ENCODE measurements around the gene MDM2. TPM values are rescaled to one million over a fixed set of nuclear protein-coding genes. Genes with fewer than 3 reads are reported as not detected.

Gene MDM2
- total RNA-seq, 1 experiment from 2014 or later: 118 TPM

- no peaks in the 10 kb centered on the region for H3K4me1 Mint-ChIP-seq (ENCODE audit: low read depth, unreplicated experiment)
- Histone ChIP-seq H3K36me3 (ENCODE audit: control insufficient read depth, insufficient read depth, low read length) (no peaks in the 10 kb centered on the region), H3K9me3 (no peaks in the 10 kb centered on the region), H3K4me3 (ENCODE audit: low read depth, low read length) (no peak overlapping the region), H3K4me1 (no peaks in the 10 kb centered on the region), H3K27me3 (replicated peaks; ENCODE audit: control insufficient read depth, insufficient read depth, low read length) (no peaks in the 10 kb centered on the region)
- H3K9me3 Mint-ChIP-seq (ENCODE audit: unreplicated experiment): no peaks in the 10 kb centered on the region
- no peak overlapping the region for H3K27ac Mint-ChIP-seq (ENCODE audit: unreplicated experiment)
- peaks cover 4% of the 10 kb centered on the region for H3K36me3 Mint-ChIP-seq (ENCODE audit: insufficient read depth, unreplicated experiment)
- no peak overlapping the region for H3K4me3 Mint-ChIP-seq (ENCODE audit: unreplicated experiment)
- DNase-seq: no peak
- CTCF ChIA-PET: no interaction called here
- POLR2A ChIA-PET: no interaction called here
- intact Hi-C loops (cut with micrococcal nuclease; ENCODE audit: unreplicated experiment): no loop called here
- TF ChIP-seq CTCF (IDR thresholded peaks at IDR 0.05; ENCODE audit: insufficient read depth in 1 of 2, low read depth in 1 of 2, low read length in 1 of 2, severe bottlenecking in 1 of 2, unreplicated experiment in 1 of 2): no peak
- no TSS peak for BruUV-seq (replicated peaks)
- no peaks in the 10 kb centered on the region for H3K27me3 Mint-ChIP-seq (ENCODE audit: insufficient read depth, unreplicated experiment)
Measured at GRCh38 chr12:68772714-68773113, 35.3 kb upstream of the MDM2 start.

GRCh38 chr12:68773582-68773981, 34.4 kb upstream of the MDM2 start:
- H3K9me3 ChIP-seq: no peaks in the 10 kb centered on the region
- no TSS peak for BruUV-seq (replicated peaks)
- CTCF ChIA-PET: no interaction called here
- H3K27me3 Mint-ChIP-seq (ENCODE audit: insufficient read depth, unreplicated experiment): no peaks in the 10 kb centered on the region
- no peaks in the 10 kb centered on the region for H3K36me3 Mint-ChIP-seq (ENCODE audit: insufficient read depth, unreplicated experiment)
- no peak overlapping the region for H3K4me3 Mint-ChIP-seq (ENCODE audit: unreplicated experiment)
- POLR2A ChIA-PET: no interaction called here
- no peaks in the 10 kb centered on the region for H3K9me3 Mint-ChIP-seq (ENCODE audit: unreplicated experiment)
- intact Hi-C loops (cut with micrococcal nuclease; ENCODE audit: unreplicated experiment): no loop called here
- DNase-seq: no peak
- H3K4me1 ChIP-seq: no peaks in the 10 kb centered on the region
- H3K27me3 ChIP-seq (replicated peaks; ENCODE audit: control insufficient read depth, insufficient read depth, low read length): no peaks in the 10 kb centered on the region
- H3K4me3 ChIP-seq (ENCODE audit: low read depth, low read length): no peak overlapping the region
- no peaks in the 10 kb centered on the region for H3K36me3 ChIP-seq (ENCODE audit: control insufficient read depth, insufficient read depth, low read length)
- TF ChIP-seq CTCF (IDR thresholded peaks at IDR 0.05; ENCODE audit: insufficient read depth in 1 of 2, low read depth in 1 of 2, low read length in 1 of 2, severe bottlenecking in 1 of 2, unreplicated experiment in 1 of 2): no peak
- H3K27ac Mint-ChIP-seq (ENCODE audit: unreplicated experiment): no peak overlapping the region
- H3K4me1 Mint-ChIP-seq (ENCODE audit: low read depth, unreplicated experiment): no peaks in the 10 kb centered on the region

GRCh38 chr12:68775121-68775630, 32.8 kb upstream of the MDM2 start:
- CTCF ChIA-PET: no interaction called here
- Mint-ChIP-seq H3K27me3 (ENCODE audit: insufficient read depth, unreplicated experiment) (no peaks in the 10 kb centered on the region), H3K9me3 (ENCODE audit: unreplicated experiment) (no peaks in the 10 kb centered on the region), H3K4me3 (ENCODE audit: unreplicated experiment) (no peak overlapping the region), H3K27ac (ENCODE audit: unreplicated experiment) (no peak overlapping the region), H3K36me3 (ENCODE audit: insufficient read depth, unreplicated experiment) (no peaks in the 10 kb centered on the region), H3K4me1 (ENCODE audit: low read depth, unreplicated experiment) (no peaks in the 10 kb centered on the region)
- no TSS peak for BruUV-seq (replicated peaks)
- intact Hi-C loops (cut with micrococcal nuclease; ENCODE audit: unreplicated experiment): no loop called here
- POLR2A ChIA-PET: no interaction called here
- H3K4me3 ChIP-seq (ENCODE audit: low read depth, low read length): no peak overlapping the region
- no peaks in the 10 kb centered on the region for H3K4me1 ChIP-seq
- no peak for TF ChIP-seq CTCF (IDR thresholded peaks at IDR 0.05; ENCODE audit: insufficient read depth in 1 of 2, low read depth in 1 of 2, low read length in 1 of 2, severe bottlenecking in 1 of 2, unreplicated experiment in 1 of 2)
- no peaks in the 10 kb centered on the region for H3K36me3 ChIP-seq (ENCODE audit: control insufficient read depth, insufficient read depth, low read length)
- H3K27me3 ChIP-seq (replicated peaks; ENCODE audit: control insufficient read depth, insufficient read depth, low read length): no peaks in the 10 kb centered on the region
- DNase-seq: no peak
- no peaks in the 10 kb centered on the region for H3K9me3 ChIP-seq

All from Caco-2 (cell line).